GM12878 (cell line): ENCODE data around the gene PLGRKT.
"Not testable (repeated sequence)": the region's sequence is repeated elsewhere in the genome, so short reads cannot be mapped to it uniquely, and the experiment has no call there.

Source experiments
- ASH2L ChIP-seq: fragments of 300-600, 200-600 bp; sonication (generic); IDR thresholded peaks from 2 replicates; pipeline ENCODE4 v1.6.1; 2017; ENCODE audit warnings: low read depth, mild to moderate bottlenecking, borderline replicate concordance
- ATF2 ChIP-seq: IDR thresholded peaks from 2 replicates; pipeline ENCODE4 v1.6.1; 2012; ENCODE audit warnings: low read length, inconsistent platforms
- CHD4 ChIP-seq: fragments of 200-600 bp; sonication (generic); IDR thresholded peaks from 2 replicates; pipeline ENCODE4 v1.6.1; 2016; ENCODE audit warnings: mild to moderate bottlenecking
- EGR1 ChIP-seq, 2 experiments: IDR thresholded peaks; 1 replicate in 1 of 2; 2 replicates in 1 of 2; pipeline ENCODE4 v1.6.1; 2011 to 2012; ENCODE audit warnings: low read depth in 2 of 2, low read length in 2 of 2, borderline replicate concordance in 1 of 2, mild to moderate bottlenecking in 1 of 2, moderate library complexity in 1 of 2
- EP300 ChIP-seq, 2 experiments: fragments of 150-350 bp in 1 of 2; IDR thresholded peaks; 2 replicates each; pipeline ENCODE4 v1.6.1; 2011 to 2012; ENCODE audit warnings: low read depth in 2 of 2, low read length in 2 of 2, borderline replicate concordance in 1 of 2, improper control_type of control experiment in 1 of 2, inconsistent platforms in 1 of 2; ENCODE audit not compliant: control insufficient read depth in 1 of 2
- EZH2 ChIP-seq: IDR thresholded peaks from 2 replicates; pipeline ENCODE4 v1.6.1; 2012; ENCODE audit warnings: low read depth, mild to moderate bottlenecking, control low read depth, inconsistent platforms, low read length, borderline replicate concordance; ENCODE audit not compliant: control insufficient read depth
- NFYB ChIP-seq: IDR thresholded peaks from 2 replicates; pipeline ENCODE4 v1.6.1; 2011; ENCODE audit warnings: low read depth, mild to moderate bottlenecking, low read length, improper control_type of control experiment, moderate library complexity; ENCODE audit not compliant: insufficient read depth
- POLR2A ChIP-seq: IDR thresholded peaks from 2 replicates; pipeline ENCODE4 v1.6.1; 2011; ENCODE audit warnings: low read depth, mild to moderate bottlenecking, low read length
- RFX5 ChIP-seq: IDR thresholded peaks from 2 replicates; pipeline ENCODE4 v1.6.1; 2011; ENCODE audit warnings: low read depth, low read length, improper control_type of control experiment
- SIN3A ChIP-seq: IDR thresholded peaks from 2 replicates; pipeline ENCODE4 v1.6.1; 2012; ENCODE audit warnings: low read depth, low read length, improper control_type of control experiment
- ZBTB4 ChIP-seq: fragments of 450-650 bp; formaldehyde crosslinking; IDR thresholded peaks from 2 replicates; pipeline ENCODE4 v1.4.0; 2022; ENCODE audit warnings: mild to moderate bottlenecking, moderate library complexity
- ZNF274 ChIP-seq: IDR thresholded peaks from one replicate; pipeline ENCODE4 v1.8.0; 2011; ENCODE audit not compliant: insufficient read length, insufficient read depth
- TF ChIP-seq, protein P1 (sequence below), 3 experiments: IDR thresholded peaks in 2 of 3; conservative IDR thresholded peaks in 1 of 3; 2 replicates each; pipeline ENCODE4 v1.5.1; 2011; ENCODE audit warnings: low read depth in 3 of 3, low read length in 3 of 3, mild to moderate bottlenecking in 3 of 3, control low read depth in 2 of 3, moderate library complexity in 2 of 3, inconsistent platforms in 1 of 3, mixed read lengths in 1 of 3; ENCODE audit not compliant: control insufficient read depth in 2 of 3, insufficient read depth in 1 of 3; ENCODE audit errors: extremely low read depth in 1 of 3
- TF ChIP-seq, protein P2 (sequence below): IDR thresholded peaks from 2 replicates; pipeline ENCODE4 v1.6.1; 2012; ENCODE audit warnings: mild to moderate bottlenecking, low read depth, low read length

DNA sequence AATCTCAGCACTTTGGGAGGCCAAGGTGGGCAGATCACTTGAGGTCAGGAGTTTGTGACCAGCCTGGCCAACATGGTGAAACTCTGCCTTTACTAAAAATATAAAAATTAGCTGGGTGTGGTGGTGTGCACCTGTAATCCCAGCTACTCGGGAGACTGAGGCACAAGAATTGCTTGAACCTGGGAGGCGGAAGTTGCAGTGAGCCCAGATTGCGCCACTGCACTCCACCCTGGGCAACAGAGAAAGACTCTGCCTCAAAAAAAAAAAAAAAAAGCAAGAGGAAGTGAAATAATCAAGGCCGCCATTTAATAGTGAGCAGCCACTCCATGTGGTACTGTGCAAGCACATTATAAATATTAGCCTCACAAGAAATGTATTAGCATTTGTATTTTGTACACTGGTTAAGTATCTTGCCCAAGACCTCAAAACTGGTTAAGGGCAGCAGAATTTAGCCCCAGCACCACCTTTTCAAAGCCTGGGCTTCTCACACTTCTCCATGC, 27.2 kb upstream of the PLGRKT start:
- TF ChIP-seq, protein P1, sequence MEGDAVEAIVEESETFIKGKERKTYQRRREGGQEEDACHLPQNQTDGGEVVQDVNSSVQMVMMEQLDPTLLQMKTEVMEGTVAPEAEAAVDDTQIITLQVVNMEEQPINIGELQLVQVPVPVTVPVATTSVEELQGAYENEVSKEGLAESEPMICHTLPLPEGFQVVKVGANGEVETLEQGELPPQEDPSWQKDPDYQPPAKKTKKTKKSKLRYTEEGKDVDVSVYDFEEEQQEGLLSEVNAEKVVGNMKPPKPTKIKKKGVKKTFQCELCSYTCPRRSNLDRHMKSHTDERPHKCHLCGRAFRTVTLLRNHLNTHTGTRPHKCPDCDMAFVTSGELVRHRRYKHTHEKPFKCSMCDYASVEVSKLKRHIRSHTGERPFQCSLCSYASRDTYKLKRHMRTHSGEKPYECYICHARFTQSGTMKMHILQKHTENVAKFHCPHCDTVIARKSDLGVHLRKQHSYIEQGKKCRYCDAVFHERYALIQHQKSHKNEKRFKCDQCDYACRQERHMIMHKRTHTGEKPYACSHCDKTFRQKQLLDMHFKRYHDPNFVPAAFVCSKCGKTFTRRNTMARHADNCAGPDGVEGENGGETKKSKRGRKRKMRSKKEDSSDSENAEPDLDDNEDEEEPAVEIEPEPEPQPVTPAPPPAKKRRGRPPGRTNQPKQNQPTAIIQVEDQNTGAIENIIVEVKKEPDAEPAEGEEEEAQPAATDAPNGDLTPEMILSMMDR (IDR thresholded peaks at IDR 0.05 in 2 of 3, conservative IDR thresholded peaks at IDR 0.05 in 1 of 3; ENCODE audit: control insufficient read depth in 2 of 3, extremely low read depth in 1 of 3, insufficient read depth in 1 of 3, low read depth in 3 of 3, low read length in 3 of 3), result not testable (repeated sequence)
- TF ChIP-seq SIN3A; EZH2; ZBTB4 (CRISPR knock-in tag); RFX5; EP300 (IDR thresholded peaks at IDR 0.05; ENCODE audit: borderline replicate concordance in 1 of 2, control insufficient read depth in 1 of 2, low read depth in 2 of 2, low read length in 2 of 2); POLR2A; ASH2L; CHD4; ATF2; ZNF274; NFYB; EGR1 (IDR thresholded peaks at IDR 0.05; ENCODE audit: borderline replicate concordance in 1 of 2, low read depth in 2 of 2, low read length in 2 of 2): not testable (repeated sequence)
- TF ChIP-seq, protein P2, sequence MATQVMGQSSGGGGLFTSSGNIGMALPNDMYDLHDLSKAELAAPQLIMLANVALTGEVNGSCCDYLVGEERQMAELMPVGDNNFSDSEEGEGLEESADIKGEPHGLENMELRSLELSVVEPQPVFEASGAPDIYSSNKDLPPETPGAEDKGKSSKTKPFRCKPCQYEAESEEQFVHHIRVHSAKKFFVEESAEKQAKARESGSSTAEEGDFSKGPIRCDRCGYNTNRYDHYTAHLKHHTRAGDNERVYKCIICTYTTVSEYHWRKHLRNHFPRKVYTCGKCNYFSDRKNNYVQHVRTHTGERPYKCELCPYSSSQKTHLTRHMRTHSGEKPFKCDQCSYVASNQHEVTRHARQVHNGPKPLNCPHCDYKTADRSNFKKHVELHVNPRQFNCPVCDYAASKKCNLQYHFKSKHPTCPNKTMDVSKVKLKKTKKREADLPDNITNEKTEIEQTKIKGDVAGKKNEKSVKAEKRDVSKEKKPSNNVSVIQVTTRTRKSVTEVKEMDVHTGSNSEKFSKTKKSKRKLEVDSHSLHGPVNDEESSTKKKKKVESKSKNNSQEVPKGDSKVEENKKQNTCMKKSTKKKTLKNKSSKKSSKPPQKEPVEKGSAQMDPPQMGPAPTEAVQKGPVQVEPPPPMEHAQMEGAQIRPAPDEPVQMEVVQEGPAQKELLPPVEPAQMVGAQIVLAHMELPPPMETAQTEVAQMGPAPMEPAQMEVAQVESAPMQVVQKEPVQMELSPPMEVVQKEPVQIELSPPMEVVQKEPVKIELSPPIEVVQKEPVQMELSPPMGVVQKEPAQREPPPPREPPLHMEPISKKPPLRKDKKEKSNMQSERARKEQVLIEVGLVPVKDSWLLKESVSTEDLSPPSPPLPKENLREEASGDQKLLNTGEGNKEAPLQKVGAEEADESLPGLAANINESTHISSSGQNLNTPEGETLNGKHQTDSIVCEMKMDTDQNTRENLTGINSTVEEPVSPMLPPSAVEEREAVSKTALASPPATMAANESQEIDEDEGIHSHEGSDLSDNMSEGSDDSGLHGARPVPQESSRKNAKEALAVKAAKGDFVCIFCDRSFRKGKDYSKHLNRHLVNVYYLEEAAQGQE, result not testable (repeated sequence)
